DOHH2 (cell line): ENCODE data around the gene C4B.

Experiments
- H3F3A ChIP-seq: fragments of 200-600 bp; sonication (generic), shearing (Covaris generic); 2 replicates; pipeline ENCODE4 v1.6.0; 2016; ENCODE audit warnings: antibody characterized with exemption, mild to moderate bottlenecking; ENCODE audit not compliant: control insufficient read depth, insufficient read depth
- H3K27ac ChIP-seq: fragments of 200-600 bp; sonication (generic); 2 replicates; pipeline ENCODE4 v1.5.1; 2014; ENCODE audit warnings: low read depth, mild to moderate bottlenecking, low read length, moderate library complexity
- H3K27me3 ChIP-seq: fragments of 200-600 bp; sonication (generic); 2 replicates; pipeline ENCODE4 v1.6.1; 2014; ENCODE audit warnings: mild to moderate bottlenecking, low read length, mixed read lengths; ENCODE audit not compliant: control insufficient read depth
- H3K36me3 ChIP-seq: fragments of 200-600 bp; sonication (generic); 2 replicates; pipeline ENCODE4 v1.6.1; 2014; ENCODE audit warnings: mild to moderate bottlenecking, low read length, moderate library complexity, mixed read lengths; ENCODE audit not compliant: control insufficient read depth
- H3K4me1 ChIP-seq: fragments of 200-600 bp; sonication (generic); 2 replicates; pipeline ENCODE4 v1.6.1; 2014; ENCODE audit warnings: mild to moderate bottlenecking, low read length, mixed read lengths; ENCODE audit not compliant: control insufficient read depth
- H3K4me2 ChIP-seq: fragments of 200-600 bp; sonication (generic); 2 replicates; pipeline ENCODE4 v1.6.0; 2014; ENCODE audit warnings: mild to moderate bottlenecking, low read length, moderate library complexity
- H3K4me3 ChIP-seq: fragments of 200-600 bp; sonication (generic); 2 replicates; pipeline ENCODE4 v1.5.1; 2014; ENCODE audit warnings: mild to moderate bottlenecking, low read length, mixed read lengths
- H3K79me2 ChIP-seq: fragments of 200-600 bp; sonication (generic); 2 replicates; pipeline ENCODE4 v1.6.1; 2014; ENCODE audit warnings: mild to moderate bottlenecking, low read length, mixed read lengths; ENCODE audit not compliant: control insufficient read depth
- H3K9me2 ChIP-seq: fragments of 200-600 bp; sonication (generic); replicated peaks from 2 replicates; pipeline ENCODE4 v1.6.1; 2014; ENCODE audit warnings: mild to moderate bottlenecking, low read length, mixed read lengths; ENCODE audit not compliant: control insufficient read depth
- H3K9me3 ChIP-seq: fragments of 200-600 bp; sonication (generic); 2 replicates; pipeline ENCODE4 v1.6.1; 2014; ENCODE audit warnings: antibody characterized with exemption, low read length, mixed read lengths; ENCODE audit not compliant: control insufficient read depth, insufficient read depth
- H4K20me1 ChIP-seq: fragments of 200-600 bp; sonication (generic); 2 replicates; pipeline ENCODE4 v1.6.0; 2014; ENCODE audit warnings: low read depth, mild to moderate bottlenecking, antibody characterized with exemption, low read length, moderate library complexity; ENCODE audit not compliant: control insufficient read depth, insufficient read depth
- EZH2phosphoT487 ChIP-seq: fragments of 200-600 bp; sonication (generic); IDR thresholded peaks from 2 replicates; pipeline ENCODE4 v1.6.1; 2017; ENCODE audit warnings: borderline replicate concordance, mild to moderate bottlenecking, antibody characterized with exemption, low read length, moderate library complexity, mixed read lengths
- TF ChIP-seq, protein P1 (sequence below): fragments of 200-600 bp; sonication (generic); IDR thresholded peaks from one replicate; pipeline ENCODE4 v1.5.1; 2014; ENCODE audit warnings: antibody characterized with exemption, mild to moderate bottlenecking, low read depth, low read length; ENCODE audit not compliant: poor library complexity, severe bottlenecking

C4B gene

GRCh38 chr6:32073101-32073500, 58.5 kb downstream of the C4B start:
- Histone ChIP-seq H4K20me1 (no peaks in the 10 kb centered on the region), H3K27me3 (peaks cover 2% of the 10 kb centered on the region; the same call in 1 of the 2 replicates), H3F3A (no peaks in the 10 kb centered on the region)

DNA sequence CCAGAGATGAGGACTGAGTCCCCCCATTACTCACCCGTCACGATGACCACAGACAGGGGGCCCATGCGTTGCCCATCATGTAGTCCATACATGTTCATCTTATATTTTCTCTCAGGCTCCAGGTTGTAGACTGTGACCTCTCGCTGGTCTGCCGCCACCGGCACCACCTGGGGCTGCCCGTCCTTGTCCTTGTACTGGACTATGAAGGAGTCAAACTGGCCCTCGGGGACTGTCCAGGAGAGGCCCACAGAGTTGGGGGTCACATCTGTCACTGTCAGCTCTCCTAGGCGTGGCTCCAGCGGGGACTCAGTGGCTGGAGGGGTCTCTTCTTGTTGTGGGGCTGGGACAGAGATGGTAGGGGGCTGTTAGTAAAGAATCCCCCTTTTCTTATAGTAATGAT, 59.0 kb downstream of the C4B start:
- no peaks in the 10 kb centered on the region for H3K79me2 ChIP-seq
- H3K27ac ChIP-seq = no peak overlapping the region
- H3K9me2 ChIP-seq = no peaks in the 10 kb centered on the region
- no peak for TF ChIP-seq EZH2phosphoT487
- TF ChIP-seq, protein P1, sequence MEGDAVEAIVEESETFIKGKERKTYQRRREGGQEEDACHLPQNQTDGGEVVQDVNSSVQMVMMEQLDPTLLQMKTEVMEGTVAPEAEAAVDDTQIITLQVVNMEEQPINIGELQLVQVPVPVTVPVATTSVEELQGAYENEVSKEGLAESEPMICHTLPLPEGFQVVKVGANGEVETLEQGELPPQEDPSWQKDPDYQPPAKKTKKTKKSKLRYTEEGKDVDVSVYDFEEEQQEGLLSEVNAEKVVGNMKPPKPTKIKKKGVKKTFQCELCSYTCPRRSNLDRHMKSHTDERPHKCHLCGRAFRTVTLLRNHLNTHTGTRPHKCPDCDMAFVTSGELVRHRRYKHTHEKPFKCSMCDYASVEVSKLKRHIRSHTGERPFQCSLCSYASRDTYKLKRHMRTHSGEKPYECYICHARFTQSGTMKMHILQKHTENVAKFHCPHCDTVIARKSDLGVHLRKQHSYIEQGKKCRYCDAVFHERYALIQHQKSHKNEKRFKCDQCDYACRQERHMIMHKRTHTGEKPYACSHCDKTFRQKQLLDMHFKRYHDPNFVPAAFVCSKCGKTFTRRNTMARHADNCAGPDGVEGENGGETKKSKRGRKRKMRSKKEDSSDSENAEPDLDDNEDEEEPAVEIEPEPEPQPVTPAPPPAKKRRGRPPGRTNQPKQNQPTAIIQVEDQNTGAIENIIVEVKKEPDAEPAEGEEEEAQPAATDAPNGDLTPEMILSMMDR = no peak
- H4K20me1 ChIP-seq = no peaks in the 10 kb centered on the region
- no peaks in the 10 kb centered on the region for H3F3A ChIP-seq
- H3K27me3 ChIP-seq = peaks cover 2% of the 10 kb centered on the region; the same call in 1 of the 2 replicates
- no peak overlapping the region for H3K4me2 ChIP-seq
- no peaks in the 10 kb centered on the region for H3K36me3 ChIP-seq
- no peaks in the 10 kb centered on the region for H3K4me1 ChIP-seq
- no peaks in the 10 kb centered on the region for H3K9me3 ChIP-seq
- H3K4me3 ChIP-seq = no peak overlapping the region

More at GRCh38 chr6:32073101-32073500, 58.5 kb downstream of the C4B start:
- no peaks in the 10 kb centered on the region for H3K79me2 ChIP-seq
- TF ChIP-seq, protein P1 = no peak
- no peak for TF ChIP-seq EZH2phosphoT487
- no peaks in the 10 kb centered on the region for H3K4me1 ChIP-seq
- H3K27ac ChIP-seq = no peak overlapping the region
- no peaks in the 10 kb centered on the region for H3K9me2 ChIP-seq
- no peaks in the 10 kb centered on the region for H3K9me3 ChIP-seq
- H3K4me2 ChIP-seq = no peak overlapping the region
- H3K4me3 ChIP-seq = no peak overlapping the region
- H3K36me3 ChIP-seq = no peaks in the 10 kb centered on the region

DNA sequence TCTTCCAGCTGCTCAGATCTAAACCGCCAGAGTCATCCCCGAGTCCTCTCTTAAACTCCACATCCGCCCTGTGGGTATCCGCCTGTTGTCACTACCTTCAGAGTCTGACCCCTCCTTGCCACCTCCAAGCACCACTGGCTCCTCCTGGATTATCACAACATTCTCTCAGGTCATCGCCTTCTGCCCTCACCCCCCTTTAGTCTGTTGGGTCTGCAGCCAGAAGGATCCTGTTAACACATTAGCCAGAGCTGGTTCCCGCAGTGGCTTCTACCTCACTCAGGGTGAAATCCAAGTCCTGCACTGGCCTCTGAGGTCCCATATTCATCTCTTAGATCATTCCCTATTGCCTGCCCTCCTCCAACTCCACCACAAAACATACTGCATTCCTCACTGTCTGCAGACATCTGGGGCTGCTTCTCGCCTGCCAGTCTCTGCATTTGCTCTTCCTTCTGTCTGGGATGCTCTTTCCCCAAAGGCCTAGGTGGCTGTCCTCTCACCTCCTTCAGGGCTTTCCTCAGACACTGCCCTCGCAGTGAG, 60.5 kb downstream of the C4B start:
- Histone ChIP-seq H3K27me3 (peaks cover 2% of the 10 kb centered on the region; the same call in 1 of the 2 replicates), H4K20me1 (no peaks in the 10 kb centered on the region), H3K4me2 (no peak overlapping the region), H3K4me1 (no peaks in the 10 kb centered on the region), H3K27ac (no peak overlapping the region), H3K4me3 (no peak overlapping the region), H3K79me2 (no peaks in the 10 kb centered on the region), H3K36me3 (no peaks in the 10 kb centered on the region), H3K9me2 (no peaks in the 10 kb centered on the region), H3K9me3 (no peaks in the 10 kb centered on the region), H3F3A (no peaks in the 10 kb centered on the region)
- TF ChIP-seq EZH2phosphoT487 = no peak
- TF ChIP-seq, protein P1 = no peak
